ENCODE results near the gene PDXK. TPM values are rescaled to one million over a fixed set of nuclear protein-coding genes. Genes with fewer than 3 reads are reported as not detected.
"Not testable (repeated sequence)": the region's sequence is repeated elsewhere in the genome, so short reads cannot be mapped to it uniquely, and the experiment has no call there.

Gene PDXK
- 49.1 and 119 TPM in 2 replicates for total RNA-seq (2014; rRNA removed; shearing (Covaris generic); ENCODE audit: low replicate concordance)

- Histone ChIP-seq H3K9me3 (no peaks in the 10 kb centered on the region), H3K4me3 (peak within 1 kb of the TSS; percentile 98), H3K36me3 (peaks cover 21% of the 10 kb centered on the region), H3K27me3 (no peaks in the 10 kb centered on the region)
- DNase-seq: peak; percentile 83
These were observed at the start of gene PDXK for GRCh38 chr21:43718872-43719747. Gene PDXK (plus strand): TSS chr21:43719129. CDS start chr21:43719295, 166 bp downstream.

GRCh38 chr21:43669828-43670605 is 48.9 kb upstream of the PDXK start:
- H3K9me3 ChIP-seq: peaks cover 3% of the 10 kb centered on the region; the same call in 1 of the 2 replicates
- no peak overlapping the region for H3K4me3 ChIP-seq
- peaks cover 63% of the 10 kb centered on the region for H3K36me3 ChIP-seq
- no peak for DNase-seq
- no peaks in the 10 kb centered on the region for H3K27me3 ChIP-seq

GRCh38 chr21:43675871-43676270 is 43.1 kb upstream of the PDXK start:
- no peak for DNase-seq
- no peak overlapping the region for H3K4me3 ChIP-seq
- peaks cover 84% of the 10 kb centered on the region for H3K36me3 ChIP-seq

GRCh38 chr21:43676391-43676790 is 42.5 kb upstream of the PDXK start:
- Histone ChIP-seq H3K9me3 (no peaks in the 10 kb centered on the region), H3K4me3 (no peak overlapping the region), H3K36me3 (peaks cover 85% of the 10 kb centered on the region), H3K27me3 (no peaks in the 10 kb centered on the region)
- no peak for DNase-seq

More at GRCh38 chr21:43675871-43676270, 43.1 kb upstream of the PDXK start:
- H3K27me3 ChIP-seq: no peaks in the 10 kb centered on the region
- no peaks in the 10 kb centered on the region for H3K9me3 ChIP-seq

- no peaks in the 10 kb centered on the region for H3K9me3 ChIP-seq
- H3K27me3 ChIP-seq: no peaks in the 10 kb centered on the region
- H3K36me3 ChIP-seq: peaks cover 89% of the 10 kb centered on the region
- no peak for DNase-seq
- no peak overlapping the region for H3K4me3 ChIP-seq
These were observed 39.0 kb upstream of the PDXK start for GRCh38 chr21:43679951-43680350.

- not testable (repeated sequence) for DNase-seq, H3K9me3 ChIP-seq, H3K27me3 ChIP-seq, H3K4me3 ChIP-seq
- H3K36me3 ChIP-seq: peaks cover 89% of the 10 kb centered on the region
These were observed 38.5 kb upstream of the PDXK start for GRCh38 chr21:43680421-43680820.

- H3K27me3 ChIP-seq: no peaks in the 10 kb centered on the region
- no peak for DNase-seq
- H3K36me3 ChIP-seq: peaks cover 91% of the 10 kb centered on the region
- H3K9me3 ChIP-seq: no peaks in the 10 kb centered on the region
- no peak overlapping the region for H3K4me3 ChIP-seq
These were observed 37.3 kb upstream of the PDXK start for GRCh38 chr21:43681650-43682049.

GRCh38 chr21:43684424-43684823 is 34.5 kb upstream of the PDXK start:
- H3K4me3 ChIP-seq: no peak overlapping the region
- DNase-seq: no peak
- peaks cover 93% of the 10 kb centered on the region for H3K36me3 ChIP-seq
- no peaks in the 10 kb centered on the region for H3K9me3 ChIP-seq
- no peaks in the 10 kb centered on the region for H3K27me3 ChIP-seq

GRCh38 chr21:43686811-43687565 is 31.9 kb upstream of the PDXK start:
- DNase-seq: no peak
- H3K36me3 ChIP-seq: peaks cover 92% of the 10 kb centered on the region
- no peaks in the 10 kb centered on the region for H3K9me3 ChIP-seq
- H3K27me3 ChIP-seq: no peaks in the 10 kb centered on the region
- H3K4me3 ChIP-seq: no peak overlapping the region

GRCh38 chr21:43687566-43688399 is 31.1 kb upstream of the PDXK start:
- Histone ChIP-seq H3K36me3 (peaks cover 90% of the 10 kb centered on the region), H3K9me3 (no peaks in the 10 kb centered on the region), H3K4me3 (no peak overlapping the region), H3K27me3 (no peaks in the 10 kb centered on the region)
- no peak for DNase-seq

GRCh38 chr21:43688906-43689305 is 30.0 kb upstream of the PDXK start:
- Histone ChIP-seq H3K4me3 (no peak overlapping the region), H3K27me3 (no peaks in the 10 kb centered on the region), H3K36me3 (peaks cover 88% of the 10 kb centered on the region), H3K9me3 (no peaks in the 10 kb centered on the region)
- DNase-seq: no peak

GRCh38 chr21:43689556-43690337 is 29.2 kb upstream of the PDXK start:
- Histone ChIP-seq H3K36me3 (peaks cover 91% of the 10 kb centered on the region), H3K9me3 (no peaks in the 10 kb centered on the region), H3K4me3 (no peak overlapping the region), H3K27me3 (no peaks in the 10 kb centered on the region)
- no peak for DNase-seq

- Histone ChIP-seq H3K9me3 (no peaks in the 10 kb centered on the region), H3K27me3 (no peaks in the 10 kb centered on the region), H3K36me3 (peaks cover 90% of the 10 kb centered on the region), H3K4me3 (no peak overlapping the region)
- no peak for DNase-seq
These were observed 28.6 kb upstream of the PDXK start for GRCh38 chr21:43690346-43690745.

- H3K27me3 ChIP-seq: no peaks in the 10 kb centered on the region
- H3K9me3 ChIP-seq: no peaks in the 10 kb centered on the region
- peaks cover 89% of the 10 kb centered on the region for H3K36me3 ChIP-seq
- H3K4me3 ChIP-seq: no peak overlapping the region
- DNase-seq: no peak
These were observed 27.7 kb upstream of the PDXK start for GRCh38 chr21:43691086-43691795.

- Histone ChIP-seq H3K36me3 (peaks cover 85% of the 10 kb centered on the region), H3K9me3 (no peaks in the 10 kb centered on the region), H3K4me3 (no peak overlapping the region), H3K27me3 (no peaks in the 10 kb centered on the region)
- no peak for DNase-seq
These were observed 27.1 kb upstream of the PDXK start for GRCh38 chr21:43691801-43692200.

Measured in MG63 (cell line).